Stimulated activated memory B cell treated with anti-CD40 and anti-IgM and Interleukin-4, amounts not matched to agents 10 μg/mL and 1 μg/mL and 100 μg/mL, for 72 hours (primary cell): Measurements from ENCODE around the gene BTBD2.

Experiments used
- ATAC-seq: fragments of 150-1000 bp; cut with Tn5 transposase; 2 replicates; pipeline ENCODE4 v1.10.0; 2021
- H3K27ac Mint-ChIP-seq: one replicate; pipeline ENCODE4 v1.8.0; 2022; ENCODE audit warnings: mild to moderate bottlenecking, mixed read lengths
- H3K27me3 Mint-ChIP-seq: one replicate; pipeline ENCODE4 v1.8.0; 2022; ENCODE audit warnings: mixed read lengths
- H3K36me3 Mint-ChIP-seq: one replicate; pipeline ENCODE4 v1.8.0; 2022; ENCODE audit warnings: mixed read lengths
- H3K4me1 Mint-ChIP-seq: one replicate; pipeline ENCODE4 v1.8.0; 2022; ENCODE audit warnings: mixed read lengths
- H3K4me3 Mint-ChIP-seq: one replicate; pipeline ENCODE4 v1.8.0; 2022; ENCODE audit warnings: mild to moderate bottlenecking, moderate library complexity, mixed read lengths
- H3K9me3 Mint-ChIP-seq: one replicate; pipeline ENCODE4 v1.8.0; 2022; ENCODE audit warnings: mixed read lengths

The BTBD2 gene

GRCh38 chr19:1956868-1957492 is 58.5 kb downstream of the BTBD2 start:
- ATAC-seq, result no peak
- Mint-ChIP-seq H3K27ac (no peak overlapping the region), H3K36me3 (no peaks in the 10 kb centered on the region), H3K27me3 (no peaks in the 10 kb centered on the region), H3K4me1 (peaks cover 36% of the 10 kb centered on the region), H3K9me3 (no peaks in the 10 kb centered on the region), H3K4me3 (no peak overlapping the region)

GRCh38 chr19:1956122-1956494 is 59.4 kb downstream of the BTBD2 start:
- no peak overlapping the region for H3K27ac Mint-ChIP-seq
- no peak for ATAC-seq

DNA sequence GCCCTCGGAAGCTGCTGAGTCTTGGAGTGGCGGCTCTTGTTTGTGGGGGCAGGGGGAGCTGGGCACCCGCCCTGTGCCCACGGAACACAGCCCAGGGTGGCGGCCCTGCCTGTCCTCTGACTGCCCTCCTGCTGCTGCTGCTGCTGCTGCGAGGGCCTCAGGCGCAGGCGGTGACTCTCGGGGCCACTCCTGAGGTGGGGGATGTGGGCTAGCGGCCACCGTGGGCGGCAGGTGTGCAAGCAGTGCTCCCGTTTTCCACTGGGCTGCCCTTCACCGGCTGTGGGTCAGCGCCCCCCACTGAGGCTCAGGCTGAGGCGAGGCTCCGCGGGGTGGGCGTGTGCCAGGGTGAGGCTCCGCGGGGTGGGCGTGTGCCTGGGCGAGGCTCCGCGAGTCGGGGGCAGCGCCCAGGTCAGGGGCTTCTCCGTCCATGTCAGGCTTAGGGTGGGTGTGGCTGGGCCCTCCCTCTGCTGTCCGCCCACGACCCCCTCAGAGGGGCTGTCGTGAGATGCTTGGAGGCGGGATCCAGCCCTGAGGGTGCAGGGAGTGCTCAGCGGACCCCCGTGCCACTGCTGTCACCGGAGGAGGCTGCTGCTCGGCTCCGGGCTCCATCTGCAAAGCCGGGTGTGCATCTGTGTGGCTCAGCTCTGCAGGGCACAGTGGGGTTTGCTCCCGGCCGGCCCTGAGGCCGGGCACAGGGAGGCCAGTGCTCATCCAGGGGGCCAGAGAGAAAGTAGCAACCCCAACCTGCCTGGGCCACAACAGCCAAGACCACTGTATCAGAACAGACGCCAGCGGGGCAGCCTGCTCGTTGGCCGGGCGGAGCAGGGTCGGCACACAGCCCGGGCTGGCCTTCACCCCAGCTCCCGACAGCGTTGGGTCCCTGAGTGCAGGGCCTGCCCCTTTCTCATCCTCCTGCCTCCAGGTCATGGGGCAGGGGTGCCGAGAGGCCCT is 60.1 kb downstream of the BTBD2 start:
- Mint-ChIP-seq H3K36me3 (no peaks in the 10 kb centered on the region), H3K9me3 (no peaks in the 10 kb centered on the region), H3K4me1 (peaks cover 20% of the 10 kb centered on the region), H3K27me3 (no peaks in the 10 kb centered on the region), H3K4me3 (no peak overlapping the region), H3K27ac (no peak overlapping the region)
- no peak for ATAC-seq

More at GRCh38 chr19:1956122-1956494, 59.4 kb downstream of the BTBD2 start:
- H3K4me3 Mint-ChIP-seq, result no peak overlapping the region
- peaks cover 27% of the 10 kb centered on the region for H3K4me1 Mint-ChIP-seq
- no peaks in the 10 kb centered on the region for H3K27me3 Mint-ChIP-seq
- no peaks in the 10 kb centered on the region for H3K36me3 Mint-ChIP-seq
- H3K9me3 Mint-ChIP-seq, result no peaks in the 10 kb centered on the region

GRCh38 chr19:1954532-1954933 is 61.0 kb downstream of the BTBD2 start:
- no peak overlapping the region for H3K4me3 Mint-ChIP-seq
- ATAC-seq, result no peak
- peaks cover 13% of the 10 kb centered on the region for H3K4me1 Mint-ChIP-seq
- no peak overlapping the region for H3K27ac Mint-ChIP-seq
- no peaks in the 10 kb centered on the region for H3K9me3 Mint-ChIP-seq
- H3K36me3 Mint-ChIP-seq, result peaks cover 1% of the 10 kb centered on the region
- H3K27me3 Mint-ChIP-seq, result no peaks in the 10 kb centered on the region

GRCh38 chr19:1953441-1954094 is 61.9 kb downstream of the BTBD2 start:
- H3K36me3 Mint-ChIP-seq, result peaks cover 7% of the 10 kb centered on the region
- H3K9me3 Mint-ChIP-seq, result no peaks in the 10 kb centered on the region
- H3K27me3 Mint-ChIP-seq, result no peaks in the 10 kb centered on the region
- peaks cover 22% of the 10 kb centered on the region for H3K4me1 Mint-ChIP-seq
- no peak overlapping the region for H3K4me3 Mint-ChIP-seq
- ATAC-seq, result no peak
- H3K27ac Mint-ChIP-seq, result no peak overlapping the region

DNA sequence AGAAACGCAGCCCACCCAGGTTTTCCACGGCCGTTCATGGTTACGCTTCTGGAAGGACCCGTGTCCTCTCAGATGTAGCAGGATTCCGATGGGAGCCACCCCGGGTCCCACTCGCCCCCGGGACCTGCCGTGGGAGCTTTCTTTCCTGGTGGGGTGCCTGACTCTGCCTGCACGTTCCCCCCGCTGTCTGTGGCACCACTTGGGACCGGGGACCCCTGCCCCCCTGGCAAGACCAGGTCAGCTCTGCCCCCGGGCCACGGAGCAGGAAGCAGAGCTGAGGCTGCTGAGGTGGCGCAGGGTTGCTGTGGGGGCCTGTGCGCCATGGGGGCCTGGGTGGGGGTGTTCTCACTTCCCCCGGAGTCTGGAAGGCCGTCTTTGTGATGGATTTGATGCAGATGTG is 62.5 kb downstream of the BTBD2 start:
- no peaks in the 10 kb centered on the region for H3K27me3 Mint-ChIP-seq
- no peak overlapping the region for H3K4me3 Mint-ChIP-seq
- H3K36me3 Mint-ChIP-seq, result peaks cover 7% of the 10 kb centered on the region
- no peak overlapping the region for H3K27ac Mint-ChIP-seq
- peaks cover 24% of the 10 kb centered on the region for H3K4me1 Mint-ChIP-seq
- no peaks in the 10 kb centered on the region for H3K9me3 Mint-ChIP-seq
- no peak for ATAC-seq

DNA sequence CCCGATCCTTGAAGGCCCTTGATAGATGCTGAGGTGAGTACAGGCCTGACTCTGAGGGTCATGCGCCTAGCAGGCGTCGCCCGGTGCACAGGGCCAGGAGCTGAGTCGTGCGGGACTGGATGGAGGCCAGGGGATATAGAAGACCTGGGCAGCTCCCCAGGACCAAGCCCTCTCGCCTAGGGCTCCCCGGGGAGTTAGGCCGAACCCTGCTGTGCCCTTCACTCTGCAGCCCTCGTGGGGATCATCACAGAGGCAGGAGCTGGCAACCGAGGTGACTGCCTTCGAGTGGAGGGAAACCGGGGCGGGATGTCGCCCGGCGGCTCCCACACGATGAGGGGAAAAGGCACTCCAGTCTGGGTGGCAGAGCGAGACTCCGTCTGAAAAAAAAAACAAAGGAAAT is 62.9 kb downstream of the BTBD2 start:
- Mint-ChIP-seq H3K27ac (no peak overlapping the region), H3K27me3 (no peaks in the 10 kb centered on the region), H3K4me3 (no peak overlapping the region), H3K9me3 (no peaks in the 10 kb centered on the region), H3K4me1 (peaks cover 24% of the 10 kb centered on the region), H3K36me3 (peaks cover 7% of the 10 kb centered on the region)
- no peak for ATAC-seq

GRCh38 chr19:1950640-1951039 is 64.9 kb downstream of the BTBD2 start:
- no peaks in the 10 kb centered on the region for H3K9me3 Mint-ChIP-seq
- H3K4me1 Mint-ChIP-seq, result peaks cover 19% of the 10 kb centered on the region
- H3K27ac Mint-ChIP-seq, result no peak overlapping the region
- peaks cover 7% of the 10 kb centered on the region for H3K36me3 Mint-ChIP-seq
- ATAC-seq, result no peak
- H3K27me3 Mint-ChIP-seq, result no peaks in the 10 kb centered on the region
- H3K4me3 Mint-ChIP-seq, result no peak overlapping the region

DNA sequence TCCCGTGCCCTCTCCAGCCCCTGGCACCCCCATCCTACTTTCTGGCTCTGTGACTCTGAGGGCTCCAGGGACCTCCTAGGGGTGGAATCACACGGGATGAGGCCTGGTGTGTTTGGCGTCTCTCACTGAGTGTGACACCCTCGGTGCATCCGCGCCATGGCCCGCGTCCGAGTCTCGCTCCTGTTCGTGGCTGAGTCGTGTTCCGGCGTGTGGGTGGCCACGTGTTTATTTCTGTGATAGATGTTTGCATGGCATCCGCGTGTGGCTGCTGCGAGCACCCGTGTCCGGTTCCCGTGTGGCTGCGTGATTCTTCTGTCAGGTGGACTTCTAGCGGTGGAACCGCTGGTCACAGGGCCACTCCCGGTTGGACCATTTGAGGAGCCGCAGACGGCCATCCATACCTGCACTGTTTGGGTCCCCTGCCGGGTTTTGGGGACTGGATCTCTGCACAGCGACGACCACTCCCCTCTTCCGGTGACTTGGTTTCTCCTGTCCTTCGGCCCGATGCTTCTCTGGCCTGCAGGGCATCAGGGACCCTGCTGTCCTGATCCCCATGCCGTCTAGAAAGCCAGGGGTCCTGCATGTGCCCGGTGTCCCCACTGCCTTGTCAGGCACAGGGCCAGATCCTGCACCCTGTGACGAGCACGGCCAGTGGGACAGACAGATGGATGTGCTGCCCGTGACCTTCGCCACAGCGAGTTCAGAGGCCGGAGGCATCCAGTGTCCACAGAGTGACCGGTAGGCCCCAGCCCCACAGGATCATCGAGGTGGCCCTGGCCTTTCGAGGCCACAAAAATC is 66.0 kb downstream of the BTBD2 start:
- Mint-ChIP-seq H3K4me3 (no peak overlapping the region), H3K9me3 (no peaks in the 10 kb centered on the region), H3K36me3 (peaks cover 7% of the 10 kb centered on the region), H3K27me3 (no peaks in the 10 kb centered on the region), H3K4me1 (peaks cover 26% of the 10 kb centered on the region), H3K27ac (peak overlapping the region; percentile 21)
- no peak for ATAC-seq

DNA sequence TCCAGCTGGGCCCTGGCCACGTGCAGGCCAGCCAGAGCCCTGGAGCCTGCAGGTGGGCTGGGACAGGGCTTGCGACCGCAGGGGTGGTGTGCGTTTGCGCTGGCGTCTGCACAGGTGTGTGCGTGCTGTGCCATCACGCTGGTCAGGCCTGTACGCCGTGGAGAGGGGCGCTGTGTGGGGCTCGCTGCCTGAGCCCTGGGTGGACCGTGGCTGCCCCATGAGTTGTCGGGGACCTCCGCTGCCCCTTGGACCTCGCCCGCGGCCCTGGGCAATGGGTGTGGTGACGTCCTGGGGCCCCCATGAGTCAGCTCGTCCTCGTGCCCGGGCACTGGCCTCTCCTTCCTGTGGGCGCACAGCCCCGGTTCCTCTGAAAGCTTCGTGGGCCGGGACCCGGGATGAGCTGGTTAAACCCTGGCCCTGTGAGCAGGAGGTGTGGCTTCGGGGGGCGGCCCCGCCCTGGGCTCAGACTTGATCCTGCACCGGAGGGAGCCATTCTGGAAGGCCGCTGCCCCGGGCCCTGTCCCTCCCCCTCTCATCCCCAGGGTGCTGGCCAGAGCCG is 67.8 kb downstream of the BTBD2 start:
- no peak for ATAC-seq
- no peaks in the 10 kb centered on the region for H3K9me3 Mint-ChIP-seq
- no peak overlapping the region for H3K27ac Mint-ChIP-seq
- H3K36me3 Mint-ChIP-seq, result peaks cover 7% of the 10 kb centered on the region
- no peaks in the 10 kb centered on the region for H3K27me3 Mint-ChIP-seq
- peaks cover 43% of the 10 kb centered on the region for H3K4me1 Mint-ChIP-seq
- H3K4me3 Mint-ChIP-seq, result no peak overlapping the region

GRCh38 chr19:1945899-1946298 is 69.6 kb downstream of the BTBD2 start:
- H3K27me3 Mint-ChIP-seq, result no peaks in the 10 kb centered on the region
- H3K4me3 Mint-ChIP-seq, result no peak overlapping the region
- ATAC-seq, result no peak
- H3K9me3 Mint-ChIP-seq, result no peaks in the 10 kb centered on the region
- H3K4me1 Mint-ChIP-seq, result peaks cover 54% of the 10 kb centered on the region
- H3K36me3 Mint-ChIP-seq, result peaks cover 7% of the 10 kb centered on the region
- H3K27ac Mint-ChIP-seq, result peak overlapping the region; percentile 39

- no peak for ATAC-seq
- Mint-ChIP-seq H3K9me3 (no peaks in the 10 kb centered on the region), H3K27ac (no peak overlapping the region)
These were observed 70.5 kb downstream of the BTBD2 start for GRCh38 chr19:1944916-1945561.

GRCh38 chr19:1944088-1944915 is 71.2 kb downstream of the BTBD2 start:
- Mint-ChIP-seq H3K27me3 (no peaks in the 10 kb centered on the region), H3K27ac (peak overlapping the region; percentile 96), H3K4me3 (peak overlapping the region; percentile 95), H3K36me3 (peaks cover 3% of the 10 kb centered on the region), H3K4me1 (peaks cover 59% of the 10 kb centered on the region), H3K9me3 (no peaks in the 10 kb centered on the region)
- ATAC-seq, result no peak

More at GRCh38 chr19:1944916-1945561, 70.5 kb downstream of the BTBD2 start:
- no peaks in the 10 kb centered on the region for H3K27me3 Mint-ChIP-seq
- peaks cover 7% of the 10 kb centered on the region for H3K36me3 Mint-ChIP-seq
- H3K4me3 Mint-ChIP-seq, result no peak overlapping the region
- peaks cover 57% of the 10 kb centered on the region for H3K4me1 Mint-ChIP-seq
